SK-N-SH treated with all-trans-retinoic acid at 6 μM for 48 hours (cell line): ENCODE data around the gene ATP8A1.

Experiments used
- CREB5 ChIP-seq: fragments of 250-450 bp; sonication (Bioruptor Pico); IDR thresholded peaks from 2 replicates; pipeline ENCODE4 v1.5.1; 2020; ENCODE audit warnings: low read depth, mild to moderate bottlenecking, moderate library complexity
- PATZ1 ChIP-seq: fragments of 250-450 bp; sonication (Bioruptor Pico); IDR thresholded peaks from 2 replicates; pipeline ENCODE4 v1.8.0; 2020; ENCODE audit warnings: mild to moderate bottlenecking, moderate library complexity, borderline replicate concordance
- PPARA ChIP-seq: fragments of 250-450 bp; sonication (Bioruptor Pico); IDR thresholded peaks from 2 replicates; pipeline ENCODE4 v1.5.0; 2020; ENCODE audit warnings: mild to moderate bottlenecking, borderline replicate concordance
- TOX ChIP-seq: fragments of 250-450 bp; sonication (Bioruptor Pico); IDR thresholded peaks from 2 replicates; pipeline ENCODE4 v1.8.0; 2021; ENCODE audit warnings: mild to moderate bottlenecking, moderate library complexity, borderline replicate concordance

GRCh38 chr4:42531341-42532030, 125.4 kb downstream of the ATP8A1 start:
- no peak for TF ChIP-seq CREB5
- TF ChIP-seq PPARA (CRISPR knock-in tag) = no peak
- TF ChIP-seq PATZ1 = no peak
- TF ChIP-seq TOX (CRISPR knock-in tag) = no peak
